ENCODE data around the gene LAT. TPM values are rescaled to one million over a fixed set of nuclear protein-coding genes. Genes with fewer than 3 reads are reported as not detected.

LAT gene
- total and polyA plus RNA-seq, 2 donors (not counting 3 experiments of a cell fraction or from before 2014, with no cell fraction given), result 4.5 to 5.9 TPM

DNA sequence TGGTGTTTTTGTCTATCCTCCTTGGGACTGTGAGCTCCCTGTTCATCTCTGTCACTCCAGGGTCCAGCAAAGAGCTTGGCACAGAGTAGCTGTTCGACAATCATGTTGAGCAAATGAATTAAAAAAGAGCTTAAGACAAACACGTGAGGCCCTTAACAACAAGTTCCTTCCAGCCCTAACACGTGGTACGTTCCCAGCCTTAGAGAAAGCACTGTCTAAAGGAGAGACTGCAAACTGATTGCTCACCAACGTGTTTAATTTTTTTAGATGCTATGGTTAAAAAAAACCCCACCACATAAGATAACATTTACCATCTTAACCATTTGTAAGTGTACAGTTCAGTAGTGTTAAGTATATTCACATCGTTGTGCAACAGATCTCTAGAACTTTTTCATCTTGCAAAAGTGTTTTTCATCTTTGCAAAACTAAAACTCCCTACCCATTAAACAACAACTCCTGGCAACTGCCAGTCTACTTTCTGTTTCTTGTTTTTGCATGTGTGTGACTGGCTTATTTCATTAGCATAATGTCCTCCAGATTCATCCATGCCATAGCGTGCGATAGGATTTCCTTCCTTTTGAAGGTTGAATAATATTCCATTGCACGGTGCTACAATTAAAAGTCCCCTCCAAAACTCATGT is 28.2 kb downstream of the LAT start:
- dilution Hi-C loops (cut with MboI; ENCODE audit: extremely low pct_ligation_motif_present, low sequenced_read_pairs), result no loop called here
- intact Hi-C loops (cut with micrococcal nuclease), result no loop called here
- no peaks in the 10 kb centered on the region for H3K9me1 ChIP-seq (replicated peaks; ENCODE audit: control insufficient read depth, extremely low read depth, insufficient read depth, low read length)
- H3K4me2 ChIP-seq (ENCODE audit: insufficient read depth, low read length), result no peak overlapping the region
- CTCF ChIA-PET, result no interaction called here
- H3K79me2 ChIP-seq (ENCODE audit: control insufficient read depth, insufficient read depth, low read length), result no peaks in the 10 kb centered on the region
- H3K9ac ChIP-seq (replicated peaks; ENCODE audit: extremely low read depth, insufficient read depth, low read length), result no peak overlapping the region
- H3K4me1 ChIP-seq (ENCODE audit: control insufficient read depth, extremely low read depth, insufficient read depth, low read length), result no peaks in the 10 kb centered on the region
- no peak for TF ChIP-seq JUN (IDR thresholded peaks at IDR 0.05; ENCODE audit: borderline replicate concordance, insufficient read depth, insufficient read length, low read depth)
- TF ChIP-seq POLR2AphosphoS5 (IDR thresholded peaks at IDR 0.05; ENCODE audit: insufficient read depth, low read depth, low read length), result no peak
- no peak for TF ChIP-seq EZH2 (IDR thresholded peaks at IDR 0.05; ENCODE audit: borderline replicate concordance, low read depth, low read length, severe bottlenecking)
- TF ChIP-seq, protein P1, sequence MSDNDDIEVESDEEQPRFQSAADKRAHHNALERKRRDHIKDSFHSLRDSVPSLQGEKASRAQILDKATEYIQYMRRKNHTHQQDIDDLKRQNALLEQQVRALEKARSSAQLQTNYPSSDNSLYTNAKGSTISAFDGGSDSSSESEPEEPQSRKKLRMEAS (IDR thresholded peaks at IDR 0.05; ENCODE audit: insufficient read depth, insufficient read length), result no peak
- TF ChIP-seq FOS (IDR thresholded peaks at IDR 0.05; ENCODE audit: borderline replicate concordance, insufficient read depth, low read length), result no peak
- no peak for TF ChIP-seq MYC (IDR thresholded peaks at IDR 0.05; ENCODE audit: low read depth, low read length)
- TF ChIP-seq GATA2 (IDR thresholded peaks at IDR 0.05; ENCODE audit: insufficient read depth, insufficient read length, low read depth, low read length), result no peak
- no peak for TF ChIP-seq POLR2A (IDR thresholded peaks at IDR 0.05; ENCODE audit: low read depth, low read length)
- TF ChIP-seq CTCF (IDR thresholded peaks at IDR 0.05; ENCODE audit: extremely low read depth in 1 of 2, insufficient read depth in 1 of 2, low read depth in 1 of 2, low read length in 2 of 2), result no peak
- BruUV-seq (replicated peaks), result no TSS peak
- H3K36me3 ChIP-seq (ENCODE audit: control insufficient read depth in 2 of 2, extremely low read depth in 1 of 2, insufficient read depth in 2 of 2, low read length in 2 of 2), result no peaks in the 10 kb centered on the region
- H3K4me3 ChIP-seq (replicated peaks in 1 of 3; ENCODE audit: insufficient read depth in 1 of 3, low read depth in 1 of 3, low read length in 3 of 3), result no peak overlapping the region
- H4K20me1 ChIP-seq (replicated peaks; ENCODE audit: control insufficient read depth, extremely low read depth, insufficient read depth, low read length), result no peaks in the 10 kb centered on the region
- POLR2A ChIA-PET, result interaction anchor here (0.7 kb wide), 1 partner anchor 627 kb away, joined by 4 read pairs; no protein-coding TSS in a partner anchor
- no peak for DNase-seq (ENCODE audit: low read depth, low spot score)
- FAIRE-seq, result no peak
- H2AFZ ChIP-seq (ENCODE audit: low read depth, low read length), result no peak overlapping the region
- H3K27me3 ChIP-seq (ENCODE audit: control insufficient read depth in 2 of 2, insufficient read depth in 2 of 2, low read length in 2 of 2), result no peaks in the 10 kb centered on the region
- no peak overlapping the region for H3K27ac ChIP-seq (ENCODE audit: insufficient read depth, low read depth, low read length)
- no peaks in the 10 kb centered on the region for H3K9me3 ChIP-seq (replicated peaks; ENCODE audit: control insufficient read depth, insufficient read depth, low read length)
